AG09319 (cell line): ENCODE data around the gene PTPN12.

Experiments used
- DNase-seq: peaks from one replicate; pipeline ENCODE4 v3.0.0-alpha.2; 2010; ENCODE audit warnings: low read depth; ENCODE audit errors: extremely low read depth
- TF ChIP-seq, protein P1 (sequence below): IDR thresholded peaks from 2 replicates; pipeline ENCODE4 v1.5.1; 2011; ENCODE audit warnings: low read depth, mild to moderate bottlenecking, inconsistent platforms, low read length, moderate library complexity

Gene PTPN12

DNA sequence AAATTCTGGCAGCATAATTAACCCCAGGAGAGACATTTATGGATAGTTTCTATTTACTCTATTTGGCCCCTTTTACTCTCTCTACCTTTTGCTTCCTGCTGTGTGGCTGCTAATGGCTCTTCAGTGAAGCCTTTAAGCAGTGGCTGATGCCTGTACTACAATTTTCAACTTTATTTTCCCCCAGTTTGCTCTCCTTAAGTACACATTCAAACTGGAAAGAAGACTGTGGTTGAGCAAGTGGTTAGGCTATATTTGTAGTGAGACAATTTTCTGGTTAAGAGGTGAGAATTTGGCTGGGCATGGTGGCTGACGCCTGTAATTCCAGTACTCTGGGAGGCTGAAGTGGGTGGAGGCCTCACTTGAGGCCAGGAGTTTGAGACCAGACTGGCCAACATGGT, 150.7 kb downstream of the PTPN12 start:
- TF ChIP-seq, protein P1, sequence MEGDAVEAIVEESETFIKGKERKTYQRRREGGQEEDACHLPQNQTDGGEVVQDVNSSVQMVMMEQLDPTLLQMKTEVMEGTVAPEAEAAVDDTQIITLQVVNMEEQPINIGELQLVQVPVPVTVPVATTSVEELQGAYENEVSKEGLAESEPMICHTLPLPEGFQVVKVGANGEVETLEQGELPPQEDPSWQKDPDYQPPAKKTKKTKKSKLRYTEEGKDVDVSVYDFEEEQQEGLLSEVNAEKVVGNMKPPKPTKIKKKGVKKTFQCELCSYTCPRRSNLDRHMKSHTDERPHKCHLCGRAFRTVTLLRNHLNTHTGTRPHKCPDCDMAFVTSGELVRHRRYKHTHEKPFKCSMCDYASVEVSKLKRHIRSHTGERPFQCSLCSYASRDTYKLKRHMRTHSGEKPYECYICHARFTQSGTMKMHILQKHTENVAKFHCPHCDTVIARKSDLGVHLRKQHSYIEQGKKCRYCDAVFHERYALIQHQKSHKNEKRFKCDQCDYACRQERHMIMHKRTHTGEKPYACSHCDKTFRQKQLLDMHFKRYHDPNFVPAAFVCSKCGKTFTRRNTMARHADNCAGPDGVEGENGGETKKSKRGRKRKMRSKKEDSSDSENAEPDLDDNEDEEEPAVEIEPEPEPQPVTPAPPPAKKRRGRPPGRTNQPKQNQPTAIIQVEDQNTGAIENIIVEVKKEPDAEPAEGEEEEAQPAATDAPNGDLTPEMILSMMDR: no peak

More for the DNA sequence above, 150.7 kb downstream of the PTPN12 start:
- no peak for DNase-seq
